ENCODE data around the gene RHBDD2. TPM values are rescaled to one million over a fixed set of nuclear protein-coding genes. Genes with fewer than 3 reads are reported as not detected.

Gene RHBDD2
- total and polyA plus RNA-seq, 2 donors (not counting 3 experiments of a cell fraction or from before 2014, with no cell fraction given) = 36.7 to 99.2 TPM

GRCh38 chr7:75916259-75916658 is 37.4 kb downstream of the RHBDD2 start:
- no peaks in the 10 kb centered on the region for H4K20me1 ChIP-seq (replicated peaks; ENCODE audit: control insufficient read depth, extremely low read depth, insufficient read depth, low read length)
- ChIA-PET POLR2A (interaction anchor here (1.1 kb wide), 1 partner anchor 79 kb away, joined by 4 read pairs; no protein-coding TSS in a partner anchor), CTCF (interaction anchor here (0.8 to 3.6 kb wide), 5 partner anchors 9 to 104 kb away, joined by 3 to 26 read pairs (median 5); partner anchors contain the start of gene TMEM120A)
- H3K36me3 ChIP-seq (ENCODE audit: control insufficient read depth in 2 of 2, extremely low read depth in 1 of 2, insufficient read depth in 2 of 2, low read length in 2 of 2) = no peaks in the 10 kb centered on the region
- no peak overlapping the region for H2AFZ ChIP-seq (ENCODE audit: low read depth, low read length)
- FAIRE-seq (no peak), DNase-seq (ENCODE audit: low read depth, low spot score) (peak; percentile 12)
- no peaks in the 10 kb centered on the region for H3K27me3 ChIP-seq (ENCODE audit: control insufficient read depth in 2 of 2, insufficient read depth in 2 of 2, low read length in 2 of 2)
- dilution Hi-C loops (cut with MboI; ENCODE audit: extremely low pct_ligation_motif_present, low sequenced_read_pairs) (no loop called here), intact Hi-C loops (cut with micrococcal nuclease) (no loop called here)
- peaks cover 8% of the 10 kb centered on the region for H3K4me1 ChIP-seq (ENCODE audit: control insufficient read depth, extremely low read depth, insufficient read depth, low read length)
- BruUV-seq (replicated peaks) = no TSS peak
- H3K9me1 ChIP-seq (replicated peaks; ENCODE audit: control insufficient read depth, extremely low read depth, insufficient read depth, low read length) = no peaks in the 10 kb centered on the region
- H3K4me2 ChIP-seq (ENCODE audit: insufficient read depth, low read length) = peak overlapping the region; percentile 78
- peak overlapping the region; percentile 72 for H3K9ac ChIP-seq (replicated peaks; ENCODE audit: extremely low read depth, insufficient read depth, low read length)
- no peak for TF ChIP-seq CTCF (IDR thresholded peaks at IDR 0.05; ENCODE audit: extremely low read depth in 1 of 2, insufficient read depth in 1 of 2, low read depth in 1 of 2, low read length in 2 of 2)
- TF ChIP-seq EZH2 (IDR thresholded peaks at IDR 0.05; ENCODE audit: borderline replicate concordance, low read depth, low read length, severe bottlenecking) = no peak
- TF ChIP-seq MYC (IDR thresholded peaks at IDR 0.05; ENCODE audit: low read depth, low read length) = no peak
- TF ChIP-seq FOS (IDR thresholded peaks at IDR 0.05; ENCODE audit: borderline replicate concordance, insufficient read depth, low read length) = no peak
- no peak for TF ChIP-seq POLR2A (IDR thresholded peaks at IDR 0.05; ENCODE audit: low read depth, low read length)
- TF ChIP-seq MAX (IDR thresholded peaks at IDR 0.05; ENCODE audit: insufficient read depth, insufficient read length) = no peak
- TF ChIP-seq JUN (IDR thresholded peaks at IDR 0.05; ENCODE audit: borderline replicate concordance, insufficient read depth, insufficient read length, low read depth) = no peak
- TF ChIP-seq GATA2 (IDR thresholded peaks at IDR 0.05; ENCODE audit: insufficient read depth, insufficient read length, low read depth, low read length) = no peak
- no peak for TF ChIP-seq POLR2AphosphoS5 (IDR thresholded peaks at IDR 0.05; ENCODE audit: insufficient read depth, low read depth, low read length)
- H3K9me3 ChIP-seq (replicated peaks; ENCODE audit: control insufficient read depth, insufficient read depth, low read length) = no peaks in the 10 kb centered on the region
- H3K4me3 ChIP-seq (replicated peaks in 1 of 3; ENCODE audit: insufficient read depth in 1 of 3, low read depth in 1 of 3, low read length in 3 of 3) = peak overlapping the region in 1 of 3 experiments; percentile 69
- H3K27ac ChIP-seq (ENCODE audit: insufficient read depth, low read depth, low read length) = no peak overlapping the region
- peaks cover 13% of the 10 kb centered on the region for H3K79me2 ChIP-seq (ENCODE audit: control insufficient read depth, insufficient read depth, low read length)
